ENCODE results near the gene SMAD3.
A peak's percentile ranks its signal among the peaks of the same experiment; 100 is the strongest.

SMAD3 gene

DNA sequence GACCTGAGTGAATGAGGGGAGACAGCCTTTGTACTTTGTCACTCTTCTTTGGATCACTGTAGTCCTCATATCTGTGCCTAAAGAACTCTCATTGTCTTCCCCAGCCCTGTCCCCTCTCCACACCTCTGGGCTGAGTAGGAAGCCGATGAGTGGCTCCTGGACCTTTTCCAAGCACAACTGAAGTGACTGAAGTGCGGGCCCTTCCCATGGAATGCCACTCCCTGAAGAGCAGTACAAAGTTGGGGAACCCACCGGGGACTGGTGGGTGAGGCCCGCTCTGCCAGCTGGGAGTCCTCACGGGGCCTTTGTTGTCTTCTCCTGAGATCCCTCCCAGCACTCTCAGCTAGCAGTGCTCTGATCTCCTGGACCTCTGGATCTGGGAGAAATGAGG lies 99.0 kb downstream of the SMAD3 start:
- ATAC-seq (no peak), DNase-seq (no peak)

DNA sequence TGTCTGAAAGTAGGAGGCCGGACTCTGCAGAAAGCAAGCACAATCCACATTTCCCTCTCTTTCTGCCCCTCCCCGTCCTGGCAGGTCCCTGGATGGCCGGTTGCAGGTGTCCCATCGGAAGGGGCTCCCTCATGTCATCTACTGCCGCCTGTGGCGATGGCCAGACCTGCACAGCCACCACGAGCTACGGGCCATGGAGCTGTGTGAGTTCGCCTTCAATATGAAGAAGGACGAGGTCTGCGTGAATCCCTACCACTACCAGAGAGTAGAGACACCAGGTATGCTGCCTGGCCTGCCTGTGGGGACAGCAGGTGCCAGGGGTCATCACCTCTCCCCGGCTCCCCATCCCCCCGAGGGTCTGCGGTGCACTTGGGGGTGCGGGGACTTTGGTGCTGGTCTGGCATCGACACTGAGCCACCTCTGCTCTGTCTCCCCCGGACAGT lies 99.4 kb downstream of the SMAD3 start:
- no peak for ATAC-seq
- no peak for DNase-seq

DNA sequence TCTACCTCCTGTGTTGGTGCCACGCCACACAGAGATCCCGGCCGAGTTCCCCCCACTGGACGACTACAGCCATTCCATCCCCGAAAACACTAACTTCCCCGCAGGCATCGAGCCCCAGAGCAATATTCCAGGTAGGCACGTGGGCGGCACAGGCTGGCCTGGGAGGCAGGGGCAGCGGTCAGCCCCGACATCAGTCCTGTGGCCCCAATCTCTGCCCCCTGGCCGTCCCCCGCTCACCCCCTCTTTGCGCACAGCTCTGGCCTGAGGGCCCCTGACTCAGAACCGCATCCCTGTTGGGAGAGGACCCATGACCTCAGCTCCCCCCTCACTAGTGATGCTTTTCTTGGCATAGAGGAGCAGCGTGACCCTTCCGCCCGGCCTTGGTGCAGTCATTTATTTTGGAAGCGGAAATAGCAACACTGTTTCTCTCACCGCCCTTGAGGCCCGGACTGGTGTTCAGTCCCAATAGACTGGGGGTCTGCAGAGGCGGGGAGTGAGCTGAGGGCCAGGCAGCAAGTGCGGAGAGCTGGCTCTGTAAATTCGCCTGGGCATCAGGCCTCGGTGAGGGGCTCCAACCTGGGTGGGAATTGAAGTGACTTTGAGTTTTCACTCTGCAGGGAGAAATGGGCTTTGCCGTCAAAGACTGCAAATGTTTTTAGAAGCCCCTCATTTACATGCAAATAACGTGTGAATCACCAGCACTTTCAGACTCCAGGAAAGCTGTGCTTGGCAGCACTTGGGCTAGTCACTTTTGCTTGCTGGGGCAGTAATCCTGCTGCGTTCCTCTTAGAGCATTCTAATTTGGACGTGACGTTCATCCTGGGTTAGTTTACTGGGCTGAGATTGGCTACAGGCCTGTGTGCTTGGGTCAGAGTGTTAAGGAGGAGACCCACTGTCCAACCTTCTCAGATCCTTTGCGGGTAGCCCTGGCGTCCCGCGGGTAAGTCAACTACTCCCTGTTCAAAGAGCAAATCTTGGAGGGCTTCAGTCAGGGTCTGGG lies 100.2 kb downstream of the SMAD3 start:
- no peak for ATAC-seq
- no peak for DNase-seq

DNA sequence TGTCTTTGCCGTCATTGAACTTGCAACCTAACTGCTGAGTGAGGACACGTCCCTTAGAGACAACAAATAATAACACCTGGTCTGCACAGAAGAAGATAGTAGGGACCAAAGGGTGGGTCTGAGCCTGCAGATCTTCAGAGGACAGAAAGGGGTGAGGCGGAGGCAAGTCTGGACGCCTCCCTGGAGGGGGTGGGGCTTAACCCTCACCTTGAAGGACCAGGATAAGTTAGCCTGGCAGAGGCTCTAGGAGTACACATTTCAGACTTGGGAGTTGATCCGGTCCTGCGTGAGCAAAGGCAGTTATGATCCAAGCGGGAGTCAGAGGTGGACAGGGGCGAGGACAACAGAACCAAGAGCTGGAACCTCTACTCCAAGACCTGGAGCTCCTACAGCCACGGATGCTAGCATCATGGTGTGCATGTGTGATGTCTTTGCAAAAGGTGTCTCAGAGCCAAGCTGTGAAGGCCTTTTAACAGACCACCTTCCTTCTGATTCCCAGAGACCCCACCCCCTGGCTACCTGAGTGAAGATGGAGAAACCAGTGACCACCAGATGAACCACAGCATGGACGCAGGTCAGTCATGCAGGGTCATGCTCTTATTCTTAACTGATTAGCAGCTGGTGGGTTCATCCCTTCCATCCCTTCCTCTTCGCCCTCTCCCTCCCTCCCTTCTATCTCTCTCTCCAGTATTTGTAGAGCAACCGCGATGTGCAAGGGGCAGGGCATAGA lies 101.0 kb downstream of the SMAD3 start:
- DNase-seq (no peak), ATAC-seq (no peak)

DNA sequence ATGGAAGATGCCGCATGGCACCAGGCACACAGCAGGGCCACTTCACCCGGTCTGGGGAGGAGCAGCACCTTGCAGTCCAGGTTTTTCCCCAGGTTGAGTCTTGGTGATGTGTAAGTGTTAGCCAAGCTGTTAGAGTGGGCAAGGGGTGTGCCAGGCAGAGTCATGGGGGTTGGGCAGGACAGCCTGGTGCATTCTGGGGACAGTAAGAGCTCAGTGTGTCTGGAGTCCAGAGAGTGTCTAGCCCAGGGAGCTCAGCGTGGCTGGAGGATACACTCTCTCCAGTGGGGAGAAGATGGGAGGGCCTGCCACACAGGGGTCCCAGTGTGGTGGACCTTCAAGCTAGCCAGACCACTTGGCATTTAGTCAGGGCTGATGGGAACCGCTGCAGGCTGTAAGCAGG lies 101.7 kb downstream of the SMAD3 start:
- DNase-seq, result no peak
- no peak for ATAC-seq

DNA sequence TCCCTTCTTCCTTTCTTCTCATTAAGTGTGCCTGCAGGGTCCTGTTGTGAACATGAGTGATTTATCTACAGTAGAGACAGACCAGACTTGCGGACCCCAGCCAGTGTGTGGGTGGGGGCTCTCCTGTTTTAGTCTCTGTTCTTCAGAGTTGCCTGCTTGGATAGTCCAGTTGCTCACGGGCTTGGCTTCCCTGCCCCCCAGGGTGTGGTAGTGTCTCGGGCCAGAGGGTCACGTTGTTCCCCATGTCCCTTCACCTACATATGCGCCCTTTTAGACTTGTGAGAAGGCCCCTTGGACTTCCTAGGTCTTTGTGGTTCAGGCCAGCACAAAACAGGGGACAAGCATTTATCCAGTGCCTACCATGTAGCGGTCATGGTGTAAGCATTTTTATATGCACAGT lies 103.3 kb downstream of the SMAD3 start:
- ATAC-seq (no peak), DNase-seq (no peak)

DNA sequence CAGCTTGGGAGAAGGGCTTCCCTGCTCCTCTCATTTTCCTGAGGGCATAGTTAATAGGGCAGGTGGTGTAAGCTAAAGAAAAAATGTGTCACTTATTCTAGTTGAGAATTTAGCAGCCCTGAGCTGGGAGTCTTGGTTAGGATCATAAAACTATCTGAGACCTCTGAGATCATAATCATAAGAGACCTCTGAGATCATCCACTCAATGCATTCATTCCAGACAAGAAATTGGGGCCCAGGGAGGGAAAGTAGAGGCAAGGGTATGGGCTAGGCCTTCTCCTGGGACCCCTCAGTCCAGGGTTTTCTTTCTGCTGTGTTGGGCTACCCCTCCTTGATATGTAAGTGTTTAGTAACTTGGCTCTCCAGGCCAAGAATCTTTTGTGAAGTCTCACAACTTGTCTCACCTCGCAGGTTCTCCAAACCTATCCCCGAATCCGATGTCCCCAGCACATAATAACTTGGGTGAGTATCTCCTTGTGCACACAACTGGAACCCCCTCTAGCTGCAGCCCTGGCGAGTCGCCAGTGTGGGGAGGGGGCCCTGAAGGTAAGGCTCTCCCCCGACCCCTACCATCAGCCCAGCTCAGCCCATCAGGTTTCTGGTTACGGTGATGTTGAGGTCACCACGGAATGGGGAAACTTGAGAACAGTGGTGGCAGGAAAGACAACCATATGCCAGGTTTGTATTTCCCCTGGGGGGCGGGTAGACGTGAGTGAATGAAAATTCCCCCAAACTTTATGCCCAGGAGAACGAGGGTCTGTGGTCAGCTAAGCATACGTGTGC lies 104.9 kb downstream of the SMAD3 start:
- no peak for ATAC-seq

DNA sequence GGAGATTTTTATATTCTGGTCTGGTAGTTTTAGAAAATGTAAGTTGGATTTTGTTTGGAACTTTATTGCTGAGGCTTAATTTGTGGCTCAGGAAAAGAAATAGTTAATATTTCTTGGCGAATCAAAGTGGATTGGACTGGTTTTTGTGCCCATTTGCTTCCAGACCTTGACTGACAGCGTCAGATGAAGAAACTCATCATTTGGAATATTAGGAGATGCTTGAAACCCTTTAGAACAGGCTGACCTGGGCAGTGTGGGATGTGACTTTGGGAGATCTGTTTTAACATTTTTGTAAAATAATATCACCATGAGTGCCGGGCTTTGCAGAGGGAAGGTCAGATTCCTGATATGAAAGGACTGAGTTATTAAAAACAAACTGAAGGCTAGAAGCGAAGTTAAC lies 106.1 kb downstream of the SMAD3 start:
- ATAC-seq (no peak), DNase-seq (no peak)

More for the DNA sequence above, 104.9 kb downstream of the SMAD3 start:
- no peak for DNase-seq

DNA sequence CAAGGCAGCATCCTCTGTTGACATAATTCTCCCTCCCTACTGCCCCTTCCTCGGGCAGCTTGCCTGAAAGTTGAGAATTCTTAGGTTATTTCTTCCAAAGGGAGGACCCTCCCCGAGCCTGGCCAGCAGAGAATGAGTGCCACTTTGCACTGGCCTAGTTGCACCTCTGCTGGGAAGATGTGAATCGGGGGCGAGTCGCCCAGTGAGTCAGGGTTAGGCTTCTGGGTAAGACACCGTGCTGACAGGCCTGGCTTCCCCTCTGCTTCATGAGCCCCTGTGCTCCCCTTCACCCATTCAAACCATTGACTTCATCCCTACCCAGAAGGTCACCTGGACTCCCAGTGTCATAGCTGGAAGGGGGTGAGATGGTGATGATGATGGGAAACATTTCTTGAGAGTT lies 106.8 kb downstream of the SMAD3 start:
- DNase-seq, result peak; percentile 41
- peak; percentile 69 for ATAC-seq

DNA sequence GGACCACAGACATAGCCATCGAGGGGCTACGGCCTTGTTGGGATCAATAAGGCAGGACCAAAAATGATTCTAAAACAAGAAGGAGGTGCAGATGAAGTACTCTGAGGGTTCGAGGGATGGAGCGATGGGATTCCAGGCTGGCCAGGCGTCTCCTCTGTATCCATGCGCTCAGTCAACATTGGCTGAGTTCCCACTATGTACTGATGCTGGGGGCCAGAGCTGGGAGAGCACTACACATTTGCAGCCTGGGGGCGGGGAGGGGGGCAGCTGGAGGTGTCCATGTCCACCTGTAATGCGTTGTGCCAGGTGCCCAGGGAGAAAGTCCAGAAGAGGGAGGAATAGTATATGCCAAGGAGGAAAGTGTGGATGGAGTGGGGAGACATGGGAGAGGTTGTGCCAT lies 107.6 kb downstream of the SMAD3 start:
- ATAC-seq (no peak), DNase-seq (no peak)

DNA sequence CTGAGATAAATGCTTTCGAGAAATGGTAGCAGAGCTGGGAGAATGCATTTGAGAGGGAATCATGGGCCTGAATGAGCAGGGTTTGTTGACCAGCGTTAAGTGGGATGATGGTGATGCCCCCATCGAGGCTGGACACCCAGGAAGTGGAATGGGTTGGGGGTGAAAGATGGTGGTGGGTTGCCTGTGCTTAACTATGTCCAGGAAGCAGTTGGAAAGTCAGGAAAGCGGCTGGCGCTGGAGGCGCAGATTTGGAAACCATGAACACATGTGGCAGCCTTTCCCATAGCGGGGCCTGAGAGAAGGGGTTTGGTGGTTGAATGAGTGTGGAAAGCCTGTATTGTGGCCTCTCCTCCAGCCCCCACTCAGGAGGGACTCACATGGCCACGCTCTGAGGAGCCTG lies 108.4 kb downstream of the SMAD3 start:
- ATAC-seq (no peak), DNase-seq (no peak)

DNA sequence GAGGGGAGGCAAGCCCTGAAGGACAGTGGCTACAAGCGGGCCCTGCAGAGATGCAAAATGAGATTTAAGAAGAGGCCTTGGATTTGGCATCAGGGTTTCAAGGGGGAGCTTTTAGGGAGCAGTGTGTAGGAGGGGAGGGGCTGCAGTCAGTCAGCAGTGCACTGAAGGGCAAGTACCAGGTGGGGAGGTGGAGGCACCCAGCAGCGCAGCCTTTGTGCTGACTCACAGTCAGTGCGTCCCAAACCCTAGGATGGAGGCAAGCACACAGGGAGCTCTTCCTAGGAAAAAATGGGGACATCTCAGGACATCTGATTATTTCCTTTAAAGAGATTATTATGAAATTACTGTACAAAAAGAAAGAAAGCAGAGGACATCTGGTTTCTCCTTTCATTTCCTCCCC lies 109.0 kb downstream of the SMAD3 start:
- DNase-seq (no peak), ATAC-seq (no peak)

DNA sequence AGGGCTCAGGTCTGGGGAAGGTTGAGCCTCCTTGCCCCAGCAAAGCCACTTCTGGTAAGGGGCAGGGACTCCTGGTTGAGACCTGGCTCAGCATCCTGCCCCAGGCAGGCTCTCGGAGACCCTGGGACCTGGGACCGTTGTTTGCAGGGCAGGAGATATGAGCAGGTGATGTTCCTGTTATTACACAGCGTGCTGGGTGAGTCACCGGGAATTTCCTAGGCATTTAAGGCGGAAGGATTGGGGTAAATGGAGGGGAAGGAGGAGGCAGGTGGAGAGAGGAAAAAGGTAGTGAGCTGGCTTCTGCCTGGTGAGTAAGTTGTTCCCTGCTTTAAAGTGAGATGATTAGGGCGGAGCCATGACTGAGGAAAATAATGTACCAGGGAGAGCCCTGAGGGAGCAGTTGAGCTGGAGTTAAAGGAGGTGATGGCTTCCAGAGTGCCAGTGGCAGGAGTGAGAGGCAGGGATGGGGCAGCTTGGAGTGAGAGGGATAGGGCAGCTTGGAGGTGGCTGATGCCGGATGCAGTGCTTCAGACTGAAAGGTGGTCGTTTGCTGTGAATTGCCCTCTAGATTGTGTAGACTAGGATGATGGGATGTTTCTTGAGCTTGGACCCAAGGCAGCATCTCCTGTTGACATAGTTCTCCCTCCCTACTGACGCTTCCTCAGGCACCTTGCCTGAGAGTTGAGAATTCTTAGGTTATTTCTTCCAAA lies 109.6 kb downstream of the SMAD3 start:
- peak; percentile 30 for DNase-seq

DNA sequence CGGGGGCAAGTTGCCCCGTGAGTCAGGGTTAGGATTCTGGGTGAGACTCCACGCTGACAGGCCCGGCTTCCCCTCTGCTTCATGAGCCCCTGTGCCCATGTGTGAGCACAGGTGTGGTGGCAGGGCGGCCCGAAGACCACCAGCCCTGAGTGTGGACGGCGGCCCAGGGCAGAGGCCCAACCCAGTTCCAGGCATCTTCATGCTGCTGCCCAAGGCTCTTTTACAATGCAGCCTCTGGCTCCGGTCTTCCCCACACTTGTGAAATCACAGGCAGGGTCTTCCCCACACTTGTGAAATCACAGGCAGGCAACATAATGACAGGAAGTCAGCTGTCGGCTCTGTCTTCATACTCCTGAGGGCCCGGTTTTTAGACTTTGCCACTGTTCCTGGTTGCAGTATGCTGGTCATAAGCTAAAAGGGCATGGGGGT lies 110.3 kb downstream of the SMAD3 start:
- peak; percentile 46 for DNase-seq
- peak; percentile 65 for ATAC-seq

More for the DNA sequence above, 109.6 kb downstream of the SMAD3 start:
- peak; percentile 67 for ATAC-seq

DNA sequence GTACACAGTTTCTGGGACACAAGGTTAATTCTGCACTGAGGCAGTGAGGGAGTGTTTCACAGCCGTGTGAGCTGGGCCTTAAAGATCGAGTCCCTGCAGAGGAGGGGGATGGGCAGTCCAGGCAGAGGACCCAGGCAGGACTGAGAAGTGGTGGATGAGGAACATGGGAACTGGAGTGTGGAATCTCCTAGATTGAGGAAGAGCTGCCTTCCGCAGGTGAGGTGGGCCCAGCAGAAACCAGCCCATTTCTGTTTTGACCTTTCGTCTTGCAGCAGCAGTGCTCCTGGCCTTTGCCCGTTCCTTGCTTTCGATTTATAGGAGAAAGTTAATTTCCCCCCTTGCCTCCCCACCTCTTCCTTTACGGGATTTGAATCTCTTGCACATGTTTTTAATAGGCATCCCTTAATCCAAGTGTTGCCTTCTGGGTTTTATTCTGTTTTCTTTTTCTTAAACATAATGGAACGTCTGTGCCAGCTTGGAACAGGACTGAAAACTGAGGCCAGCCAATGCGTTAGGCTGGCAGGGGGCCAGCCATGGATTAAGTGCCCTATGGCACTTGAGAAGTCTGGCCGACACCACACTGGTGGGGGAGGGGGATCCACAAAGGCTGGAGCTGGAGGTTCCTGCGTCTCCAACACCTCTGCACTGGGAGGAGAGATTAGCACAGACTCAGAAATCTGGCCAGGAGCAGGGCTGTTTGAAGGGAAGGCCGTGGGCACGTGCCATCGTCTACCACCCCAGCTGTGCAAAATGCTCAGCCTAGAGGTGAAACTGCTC lies 111.0 kb downstream of the SMAD3 start:
- DNase-seq (no peak), ATAC-seq (no peak)

DNA sequence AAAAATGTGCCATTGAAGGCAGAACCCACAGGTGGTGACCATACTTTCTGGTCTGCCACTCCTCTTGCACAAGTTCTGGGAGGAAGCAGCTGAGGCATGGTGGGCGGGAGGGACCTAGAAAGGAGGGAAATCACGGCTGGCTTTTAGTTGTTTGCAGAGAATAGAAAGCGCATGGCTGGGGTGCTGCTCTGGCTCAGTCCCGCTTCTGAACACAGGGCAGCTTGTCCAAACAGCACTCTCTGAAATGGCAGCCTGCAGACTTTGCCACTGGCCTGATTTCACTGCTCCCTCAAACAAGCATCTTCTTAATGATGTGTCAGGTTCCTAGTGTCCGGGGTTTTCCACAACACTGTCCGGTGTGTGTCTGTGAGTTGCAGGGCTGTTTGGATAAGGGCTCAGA lies 112.3 kb downstream of the SMAD3 start:
- no peak for ATAC-seq

DNA sequence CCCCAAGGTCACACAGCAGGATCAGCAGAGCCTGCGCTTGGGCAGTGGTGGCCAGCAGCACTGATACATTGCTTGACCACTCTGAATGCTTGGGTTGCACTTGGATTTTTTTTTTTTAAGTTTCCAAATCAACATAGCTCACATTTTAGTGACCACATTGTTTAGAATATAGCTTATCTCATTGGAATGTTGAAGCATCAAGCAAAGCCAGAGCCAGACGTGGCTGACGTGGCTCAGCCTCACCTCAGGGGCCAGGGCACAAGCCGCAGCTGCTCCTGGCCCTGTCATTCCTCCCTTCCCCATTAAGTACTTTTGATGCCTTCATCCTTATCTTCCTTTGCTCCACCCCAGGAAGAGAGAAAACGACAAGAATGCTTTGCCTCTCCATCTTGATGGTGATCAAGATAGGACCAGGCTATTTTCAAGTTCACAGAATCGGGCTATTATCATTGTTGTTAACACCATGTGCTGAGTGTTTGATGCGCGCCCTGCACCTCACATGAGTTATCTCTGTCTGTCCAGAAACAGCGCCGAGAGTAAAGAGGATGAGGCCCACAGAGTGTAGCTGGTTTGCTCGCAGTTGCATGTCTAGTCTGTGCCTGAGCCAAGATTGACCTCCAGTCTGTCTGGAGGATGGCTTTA lies 113.3 kb downstream of the SMAD3 start:
- DNase-seq (no peak), ATAC-seq (no peak)

More for the DNA sequence above, 112.3 kb downstream of the SMAD3 start:
- DNase-seq, result no peak

DNA sequence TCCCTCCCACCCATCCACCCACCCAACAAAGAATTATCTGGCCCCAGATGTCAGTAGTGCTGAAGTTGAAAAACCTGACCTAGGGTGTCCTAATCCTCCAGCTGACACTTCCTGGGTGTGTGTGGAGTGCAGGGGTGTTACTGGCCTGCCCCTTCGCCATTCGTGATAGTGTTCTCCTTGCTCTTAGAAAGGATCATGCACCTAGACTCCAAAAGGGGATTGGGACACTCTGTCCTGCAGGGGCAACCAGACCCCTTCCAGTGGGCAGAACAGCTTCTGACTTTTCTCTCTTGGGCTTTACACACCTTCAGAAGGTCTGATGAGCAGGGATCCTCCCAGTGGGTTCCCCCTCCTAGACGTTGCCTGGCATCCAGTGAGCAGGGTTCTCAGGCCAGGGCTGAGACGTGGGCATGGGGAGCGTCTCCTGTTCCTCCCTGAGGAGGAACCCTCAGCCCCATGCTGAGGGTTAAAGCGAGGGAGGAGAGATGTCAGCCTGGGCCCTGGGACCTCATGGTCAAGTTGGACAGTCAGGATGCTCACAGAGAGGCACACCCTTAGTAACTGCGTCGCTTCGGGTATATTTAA lies 114.1 kb downstream of the SMAD3 start:
- no peak for ATAC-seq

DNA sequence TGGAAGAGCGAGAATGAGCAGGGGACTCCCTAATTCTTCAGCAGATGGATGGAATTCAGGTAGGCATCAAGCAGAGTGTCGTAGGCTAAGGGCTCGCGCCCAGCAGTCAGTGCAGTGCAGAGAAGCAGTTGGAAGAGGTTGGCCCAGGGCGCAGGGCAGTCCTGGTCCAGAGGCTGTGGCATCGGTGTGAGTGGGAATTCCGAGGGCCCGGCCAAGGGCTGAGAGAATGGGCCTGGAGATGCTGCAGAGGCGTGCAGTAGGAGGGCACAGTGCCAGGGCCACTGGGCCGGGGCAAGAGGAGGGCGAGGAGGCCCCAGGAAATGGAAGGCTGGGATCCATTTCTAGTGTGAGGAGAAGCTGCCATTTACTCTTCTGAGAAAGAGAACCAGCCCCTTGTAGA lies 114.6 kb downstream of the SMAD3 start:
- ATAC-seq (no peak), DNase-seq (no peak)

More for the DNA sequence above, 114.1 kb downstream of the SMAD3 start:
- DNase-seq, result no peak
